ENCODE data around the gene CXCL11.

Gene CXCL11

DNA sequence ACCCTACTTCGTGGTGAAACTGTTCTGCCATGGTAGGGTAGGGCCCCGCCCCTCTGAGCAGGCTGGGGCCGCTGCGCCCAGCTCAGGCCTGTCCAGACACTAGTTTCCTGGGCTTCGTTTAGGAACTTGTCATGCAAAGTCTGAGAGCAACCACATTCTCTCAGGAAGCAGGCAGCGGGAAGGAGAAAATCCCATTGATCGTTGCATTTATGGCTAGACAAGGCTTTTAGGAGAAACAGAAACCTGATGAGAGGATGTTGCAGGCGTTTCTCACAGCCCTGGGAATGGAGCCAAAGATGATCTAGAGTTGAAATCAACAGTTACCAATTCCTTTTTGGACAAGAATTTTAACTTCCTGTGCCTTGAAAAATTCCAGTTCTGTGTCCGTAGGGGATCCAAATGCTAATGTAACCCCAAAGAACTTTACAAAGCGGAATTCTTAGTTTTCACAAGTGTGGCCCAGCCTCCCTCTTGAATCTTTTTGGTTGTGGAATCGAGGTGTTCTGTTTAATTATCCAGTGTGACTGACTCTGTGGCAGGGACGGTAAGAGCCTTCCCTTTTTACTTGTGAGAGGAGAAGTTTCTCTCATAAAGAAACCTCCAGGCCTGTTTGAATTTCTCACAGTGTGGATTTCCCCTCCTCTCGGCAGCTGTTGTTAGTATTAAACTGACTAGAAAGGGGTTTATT lies 24.0 kb downstream of the CXCL11 start:
- no peak for DNase-seq
- Histone ChIP-seq H3K27ac (no peak overlapping the region), H3K4me3 (ENCODE audit: low read depth, low read length) (no peak overlapping the region), H3K27me3 (ENCODE audit: insufficient read depth, low read depth, severe bottlenecking) (no peaks in the 10 kb centered on the region), H3K9me3 (ENCODE audit: severe bottlenecking) (no peaks in the 10 kb centered on the region), H3K36me3 (no peaks in the 10 kb centered on the region)
- TF ChIP-seq, protein P1, sequence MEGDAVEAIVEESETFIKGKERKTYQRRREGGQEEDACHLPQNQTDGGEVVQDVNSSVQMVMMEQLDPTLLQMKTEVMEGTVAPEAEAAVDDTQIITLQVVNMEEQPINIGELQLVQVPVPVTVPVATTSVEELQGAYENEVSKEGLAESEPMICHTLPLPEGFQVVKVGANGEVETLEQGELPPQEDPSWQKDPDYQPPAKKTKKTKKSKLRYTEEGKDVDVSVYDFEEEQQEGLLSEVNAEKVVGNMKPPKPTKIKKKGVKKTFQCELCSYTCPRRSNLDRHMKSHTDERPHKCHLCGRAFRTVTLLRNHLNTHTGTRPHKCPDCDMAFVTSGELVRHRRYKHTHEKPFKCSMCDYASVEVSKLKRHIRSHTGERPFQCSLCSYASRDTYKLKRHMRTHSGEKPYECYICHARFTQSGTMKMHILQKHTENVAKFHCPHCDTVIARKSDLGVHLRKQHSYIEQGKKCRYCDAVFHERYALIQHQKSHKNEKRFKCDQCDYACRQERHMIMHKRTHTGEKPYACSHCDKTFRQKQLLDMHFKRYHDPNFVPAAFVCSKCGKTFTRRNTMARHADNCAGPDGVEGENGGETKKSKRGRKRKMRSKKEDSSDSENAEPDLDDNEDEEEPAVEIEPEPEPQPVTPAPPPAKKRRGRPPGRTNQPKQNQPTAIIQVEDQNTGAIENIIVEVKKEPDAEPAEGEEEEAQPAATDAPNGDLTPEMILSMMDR (IDR thresholded peaks at IDR 0.05; ENCODE audit: low read depth, low read length), result no peak

DNA sequence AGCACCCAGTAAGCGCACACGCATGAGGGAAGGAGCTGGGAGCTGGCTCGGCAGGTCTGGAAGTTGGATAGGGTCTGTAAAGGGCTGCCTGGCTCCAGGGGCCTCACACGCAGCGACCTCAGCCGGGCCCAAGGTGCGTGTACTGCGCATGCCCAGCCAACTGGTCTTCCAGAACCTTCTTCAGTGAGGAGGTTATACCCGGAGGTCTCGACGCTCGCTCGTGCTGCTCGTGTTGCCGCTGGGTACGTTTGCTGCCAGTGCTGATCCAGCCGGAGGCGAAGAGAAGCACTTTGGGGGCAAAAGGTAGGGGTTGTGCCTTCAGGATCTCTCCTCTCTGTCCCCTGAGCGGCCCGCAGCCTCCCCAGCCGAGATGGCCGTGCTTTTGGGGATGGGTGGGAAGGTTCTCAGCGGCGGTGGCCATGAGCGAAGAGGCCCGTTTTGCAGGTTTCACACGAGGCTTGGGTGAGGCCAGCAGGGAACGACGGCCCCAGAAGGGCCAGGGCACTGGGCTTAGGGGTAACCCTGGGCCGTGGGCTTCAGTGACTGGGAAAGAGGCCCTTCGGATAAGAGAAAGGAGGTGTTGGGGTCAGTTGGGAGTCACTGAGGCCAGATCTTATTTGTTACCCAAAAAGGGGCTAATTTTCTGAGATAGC lies 24.7 kb downstream of the CXCL11 start:
- TF ChIP-seq, protein P1 (IDR thresholded peaks at IDR 0.05; ENCODE audit: low read depth, low read length), result no peak
- H3K27ac ChIP-seq, result no peak overlapping the region
- DNase-seq, result no peak

DNA sequence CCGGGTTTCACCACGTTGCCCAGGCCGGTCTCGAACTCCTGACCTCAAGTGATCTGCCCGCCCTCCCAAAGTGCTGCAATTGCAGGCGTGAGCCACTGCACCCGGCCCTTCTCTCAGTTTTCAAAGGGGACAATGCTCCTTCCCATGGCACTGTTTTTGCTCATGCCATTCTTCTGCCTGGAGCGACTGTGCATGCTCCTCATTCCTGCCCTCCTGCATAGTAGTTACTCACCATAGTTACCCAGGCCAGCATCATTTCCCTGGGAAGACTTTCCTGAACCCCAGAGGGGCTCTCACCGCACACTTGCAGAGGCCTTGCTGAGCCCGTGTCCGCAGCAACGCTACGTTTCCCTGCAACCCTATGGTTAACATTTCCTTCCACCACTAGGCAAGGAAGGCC lies 25.3 kb downstream of the CXCL11 start:
- Histone ChIP-seq H3K27ac (no peak overlapping the region), H3K9me3 (ENCODE audit: severe bottlenecking) (no peaks in the 10 kb centered on the region), H3K4me3 (ENCODE audit: low read depth, low read length) (no peak overlapping the region), H3K27me3 (ENCODE audit: insufficient read depth, low read depth, severe bottlenecking) (no peaks in the 10 kb centered on the region), H3K36me3 (no peaks in the 10 kb centered on the region)
- TF ChIP-seq, protein P1 (IDR thresholded peaks at IDR 0.05; ENCODE audit: low read depth, low read length), result no peak
- no peak for DNase-seq

More for the DNA sequence above, 24.7 kb downstream of the CXCL11 start:
- H3K9me3 ChIP-seq (ENCODE audit: severe bottlenecking), result no peaks in the 10 kb centered on the region
- no peaks in the 10 kb centered on the region for H3K36me3 ChIP-seq
- no peaks in the 10 kb centered on the region for H3K27me3 ChIP-seq (ENCODE audit: insufficient read depth, low read depth, severe bottlenecking)
- no peak overlapping the region for H3K4me3 ChIP-seq (ENCODE audit: low read depth, low read length)

DNA sequence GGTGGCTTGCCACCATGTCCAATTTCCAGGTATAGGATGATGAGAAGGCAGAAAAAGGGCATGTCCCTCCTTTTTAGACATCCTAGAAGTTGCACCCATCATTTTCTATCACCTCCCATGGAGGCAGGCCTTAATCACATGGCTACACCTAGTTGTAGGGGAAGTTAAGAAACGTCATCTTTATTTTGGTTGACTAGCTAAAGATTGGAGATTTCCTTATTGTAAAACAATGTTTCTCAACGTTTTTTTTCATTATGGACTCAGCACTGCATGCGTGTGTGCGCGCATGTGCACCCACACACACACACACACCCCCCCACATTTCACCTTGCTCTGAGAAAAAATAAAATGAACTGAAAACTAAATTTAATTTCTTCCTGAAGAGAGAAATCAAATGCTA lies 26.6 kb downstream of the CXCL11 start:
- Histone ChIP-seq H3K9me3 (ENCODE audit: severe bottlenecking) (no peaks in the 10 kb centered on the region), H3K36me3 (no peaks in the 10 kb centered on the region), H3K27me3 (ENCODE audit: insufficient read depth, low read depth, severe bottlenecking) (no peaks in the 10 kb centered on the region), H3K27ac (no peak overlapping the region), H3K4me3 (ENCODE audit: low read depth, low read length) (no peak overlapping the region)
- TF ChIP-seq, protein P1 (IDR thresholded peaks at IDR 0.05; ENCODE audit: low read depth, low read length), result no peak
- DNase-seq, result no peak

DNA sequence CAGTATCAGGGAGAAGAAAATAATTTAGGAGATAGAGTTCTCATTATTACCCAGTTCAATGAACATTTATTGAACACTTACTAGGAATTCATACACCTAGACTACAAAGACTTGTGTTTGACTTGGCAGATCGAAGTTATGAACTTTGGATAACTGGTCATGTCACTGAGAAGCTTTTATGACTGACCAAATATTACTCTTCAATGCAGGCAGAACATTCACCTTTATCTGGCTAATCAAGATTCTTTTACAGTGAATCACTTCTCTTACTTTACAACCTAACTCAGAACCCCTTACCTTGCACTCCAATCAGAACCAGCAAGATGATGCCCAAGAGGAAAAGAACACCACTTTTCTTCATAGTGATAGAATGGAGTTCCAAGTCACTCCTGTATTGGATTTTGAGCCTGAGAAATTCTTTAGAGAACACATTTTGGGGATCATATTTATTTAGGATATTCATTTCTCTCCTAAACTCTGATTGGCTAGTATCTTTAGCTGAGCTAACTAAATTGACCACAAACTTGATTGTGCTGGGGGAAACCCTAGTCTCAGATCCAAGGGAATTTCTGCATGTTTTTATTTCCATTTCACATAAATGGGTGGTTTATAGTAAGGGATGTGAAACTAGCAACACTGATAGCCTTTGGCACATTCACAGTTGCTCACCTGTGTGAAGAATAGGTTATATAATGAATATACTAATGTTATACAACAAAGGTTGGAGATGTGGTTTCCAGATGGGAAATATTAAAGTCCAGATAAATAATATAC lies 28.6 kb downstream of the CXCL11 start, which contains the start of gene CXCL9:
CXCL9 (minus strand) TSS at position 421 of the 774 bp plus-strand sequence; CDS start at position 361, 60 bp downstream.
- Histone ChIP-seq H3K36me3 (no peaks in the 10 kb centered on the region), H3K4me3 (ENCODE audit: low read depth, low read length) (no peak within 1 kb of the TSS), H3K27me3 (ENCODE audit: insufficient read depth, low read depth, severe bottlenecking) (no peaks in the 10 kb centered on the region), H3K9me3 (ENCODE audit: severe bottlenecking) (no peaks in the 10 kb centered on the region), H3K27ac (no peak within 1 kb of the TSS)
- no peak for DNase-seq
- TF ChIP-seq, protein P1 (IDR thresholded peaks at IDR 0.05; ENCODE audit: low read depth, low read length), result no peak
